RWPE2 (cell line): ENCODE measurements around the gene ACVR2A.

Experiments
- ATAC-seq: fragments of 200-7000 bp; cut with Tn5 transposase; 3 replicates; pipeline ENCODE4 v1.9.1; 2021; ENCODE audit warnings: low read depth
- DNase-seq: peaks from one replicate; pipeline ENCODE4 v3.0.0-alpha.2; 2020; ENCODE audit warnings: low spot score
- H3K27ac ChIP-seq: fragments of 450-650 bp; 2 replicates; pipeline ENCODE4 v1.5.1; 2017; ENCODE audit warnings: mild to moderate bottlenecking; ENCODE audit not compliant: poor library complexity, severe bottlenecking
- H3K27me3 ChIP-seq: fragments of 250-450 bp; sonication (Bioruptor Pico); 2 replicates; pipeline ENCODE4 v1.5.1; 2021; ENCODE audit warnings: mild to moderate bottlenecking, moderate library complexity; ENCODE audit not compliant: insufficient read depth, poor library complexity, severe bottlenecking
- H3K36me3 ChIP-seq: fragments of 250-450 bp; sonication (Bioruptor Pico); 2 replicates; pipeline ENCODE4 v1.5.1; 2020; ENCODE audit warnings: low read depth, mild to moderate bottlenecking, moderate library complexity
- H3K4me1 ChIP-seq: fragments of 250-450 bp; sonication (Bioruptor Pico); 2 replicates; pipeline ENCODE4 v1.5.1; 2021; ENCODE audit warnings: mild to moderate bottlenecking, moderate library complexity; ENCODE audit not compliant: insufficient read depth, poor library complexity, severe bottlenecking
- H3K4me3 ChIP-seq: fragments of 250-450 bp; sonication (Bioruptor Pico); 2 replicates; pipeline ENCODE4 v1.5.1; 2021; ENCODE audit warnings: mild to moderate bottlenecking, moderate library complexity; ENCODE audit not compliant: severe bottlenecking
- H3K9me3 ChIP-seq: fragments of 250-450 bp; sonication (Bioruptor Pico); 2 replicates; pipeline ENCODE4 v1.5.1; 2021; ENCODE audit warnings: mild to moderate bottlenecking, moderate library complexity; ENCODE audit not compliant: severe bottlenecking
- TF ChIP-seq, protein P1 (sequence below): fragments of 450-650 bp; IDR thresholded peaks from one replicate; pipeline ENCODE4 v1.5.1; 2017; ENCODE audit warnings: mild to moderate bottlenecking, moderate library complexity; ENCODE audit not compliant: poor library complexity, severe bottlenecking

The ACVR2A gene

DNA sequence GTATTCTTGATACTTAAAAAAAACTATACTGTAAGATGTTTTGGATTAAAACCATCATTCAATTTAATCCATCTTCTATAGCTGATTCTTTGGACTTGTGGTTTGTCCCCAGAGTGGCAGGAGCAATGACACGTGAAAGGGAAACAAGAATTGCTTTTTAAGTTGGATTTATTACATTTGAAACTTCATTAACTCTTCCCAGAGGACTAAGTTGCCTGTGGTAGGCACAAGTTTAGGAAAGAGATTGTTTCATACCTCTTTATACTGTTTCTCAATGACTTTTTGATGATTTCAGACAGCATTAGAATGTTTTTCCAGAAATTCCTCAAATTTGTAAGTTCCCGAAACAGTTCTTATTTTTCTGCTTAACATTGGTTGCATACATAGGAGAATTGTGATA is 41.3 kb downstream of the ACVR2A start:
- DNase-seq = no peak
- Histone ChIP-seq H3K4me1 (no peaks in the 10 kb centered on the region), H3K4me3 (no peak overlapping the region), H3K9me3 (no peaks in the 10 kb centered on the region), H3K27me3 (no peaks in the 10 kb centered on the region), H3K36me3 (no peaks in the 10 kb centered on the region), H3K27ac (no peak overlapping the region)
- no peak for ATAC-seq
- TF ChIP-seq, protein P1, sequence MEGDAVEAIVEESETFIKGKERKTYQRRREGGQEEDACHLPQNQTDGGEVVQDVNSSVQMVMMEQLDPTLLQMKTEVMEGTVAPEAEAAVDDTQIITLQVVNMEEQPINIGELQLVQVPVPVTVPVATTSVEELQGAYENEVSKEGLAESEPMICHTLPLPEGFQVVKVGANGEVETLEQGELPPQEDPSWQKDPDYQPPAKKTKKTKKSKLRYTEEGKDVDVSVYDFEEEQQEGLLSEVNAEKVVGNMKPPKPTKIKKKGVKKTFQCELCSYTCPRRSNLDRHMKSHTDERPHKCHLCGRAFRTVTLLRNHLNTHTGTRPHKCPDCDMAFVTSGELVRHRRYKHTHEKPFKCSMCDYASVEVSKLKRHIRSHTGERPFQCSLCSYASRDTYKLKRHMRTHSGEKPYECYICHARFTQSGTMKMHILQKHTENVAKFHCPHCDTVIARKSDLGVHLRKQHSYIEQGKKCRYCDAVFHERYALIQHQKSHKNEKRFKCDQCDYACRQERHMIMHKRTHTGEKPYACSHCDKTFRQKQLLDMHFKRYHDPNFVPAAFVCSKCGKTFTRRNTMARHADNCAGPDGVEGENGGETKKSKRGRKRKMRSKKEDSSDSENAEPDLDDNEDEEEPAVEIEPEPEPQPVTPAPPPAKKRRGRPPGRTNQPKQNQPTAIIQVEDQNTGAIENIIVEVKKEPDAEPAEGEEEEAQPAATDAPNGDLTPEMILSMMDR = no peak

DNA sequence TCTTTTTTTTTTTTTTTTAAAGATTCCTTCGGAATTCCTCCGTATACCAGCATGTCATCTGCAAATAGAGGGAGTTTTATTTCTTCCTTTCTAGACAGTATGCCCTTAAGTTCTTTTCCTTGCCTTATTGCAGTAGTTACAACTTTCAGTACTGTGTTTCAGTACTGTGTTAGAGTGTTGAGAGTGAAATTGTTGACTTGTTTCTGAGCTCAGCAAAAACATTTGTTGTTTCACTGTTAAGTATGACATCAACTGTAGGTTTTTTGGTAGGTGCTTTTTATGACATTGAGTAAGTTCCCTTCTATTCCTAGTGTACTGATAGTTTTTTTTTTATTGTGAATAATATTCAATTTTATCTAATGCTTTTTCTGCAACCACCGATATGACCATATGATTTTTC is 43.9 kb downstream of the ACVR2A start:
- TF ChIP-seq, protein P1 = no peak
- ATAC-seq = no peak

DNA sequence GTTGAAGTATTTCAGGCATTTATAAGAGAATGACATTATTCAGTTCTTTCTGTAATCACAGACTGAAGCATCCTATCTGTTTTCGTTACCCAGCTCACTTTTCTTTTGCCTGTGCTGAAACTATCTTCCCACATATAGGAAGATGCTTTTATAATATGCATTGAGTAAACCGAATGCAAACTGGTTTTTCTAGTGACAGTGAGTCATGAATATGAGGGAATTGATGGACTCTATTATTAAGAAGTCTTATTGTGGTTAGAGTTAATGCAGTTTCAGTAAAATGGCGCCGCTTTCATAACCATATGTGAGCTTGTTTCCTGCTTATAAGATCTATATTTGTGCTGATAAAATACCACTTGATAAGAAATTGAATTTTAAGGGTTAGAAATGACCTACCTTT is 59.2 kb downstream of the ACVR2A start:
- TF ChIP-seq, protein P1 = no peak
- H3K4me3 ChIP-seq = no peak overlapping the region
- no peaks in the 10 kb centered on the region for H3K4me1 ChIP-seq

More for the DNA sequence above, 43.9 kb downstream of the ACVR2A start:
- DNase-seq = no peak
- Histone ChIP-seq H3K4me3 (no peak overlapping the region), H3K9me3 (no peaks in the 10 kb centered on the region), H3K4me1 (no peaks in the 10 kb centered on the region), H3K27me3 (no peaks in the 10 kb centered on the region), H3K27ac (no peak overlapping the region), H3K36me3 (no peaks in the 10 kb centered on the region)

DNA sequence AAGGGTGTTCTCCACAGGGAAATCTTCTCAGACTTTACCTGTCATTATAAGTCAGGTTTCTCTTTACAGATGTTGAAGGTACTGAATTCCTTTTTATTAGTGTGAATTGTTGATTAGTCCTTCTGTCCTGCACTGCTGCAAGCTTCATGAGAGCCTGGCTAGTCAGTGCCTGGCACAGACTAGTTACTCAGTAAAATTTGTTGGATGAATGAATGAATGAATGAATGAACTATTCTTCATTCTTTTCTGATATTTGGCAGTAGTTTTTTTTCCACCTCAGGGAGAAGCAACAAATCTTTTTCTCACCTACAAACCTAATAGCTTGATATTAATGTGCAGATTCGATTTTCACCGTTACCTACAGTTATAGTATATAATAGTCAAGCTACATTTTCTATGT is 64.3 kb downstream of the ACVR2A start:
- Histone ChIP-seq H3K27me3 (no peaks in the 10 kb centered on the region), H3K4me3 (no peak overlapping the region), H3K36me3 (no peaks in the 10 kb centered on the region), H3K4me1 (no peaks in the 10 kb centered on the region), H3K27ac (no peak overlapping the region), H3K9me3 (no peaks in the 10 kb centered on the region)
- DNase-seq = no peak
- TF ChIP-seq, protein P1 = no peak
- no peak for ATAC-seq

More for the DNA sequence above, 59.2 kb downstream of the ACVR2A start:
- ATAC-seq (no peak), DNase-seq (no peak)
- H3K9me3 ChIP-seq = no peaks in the 10 kb centered on the region
- H3K27me3 ChIP-seq = no peaks in the 10 kb centered on the region
- no peak overlapping the region for H3K27ac ChIP-seq
- no peaks in the 10 kb centered on the region for H3K36me3 ChIP-seq

DNA sequence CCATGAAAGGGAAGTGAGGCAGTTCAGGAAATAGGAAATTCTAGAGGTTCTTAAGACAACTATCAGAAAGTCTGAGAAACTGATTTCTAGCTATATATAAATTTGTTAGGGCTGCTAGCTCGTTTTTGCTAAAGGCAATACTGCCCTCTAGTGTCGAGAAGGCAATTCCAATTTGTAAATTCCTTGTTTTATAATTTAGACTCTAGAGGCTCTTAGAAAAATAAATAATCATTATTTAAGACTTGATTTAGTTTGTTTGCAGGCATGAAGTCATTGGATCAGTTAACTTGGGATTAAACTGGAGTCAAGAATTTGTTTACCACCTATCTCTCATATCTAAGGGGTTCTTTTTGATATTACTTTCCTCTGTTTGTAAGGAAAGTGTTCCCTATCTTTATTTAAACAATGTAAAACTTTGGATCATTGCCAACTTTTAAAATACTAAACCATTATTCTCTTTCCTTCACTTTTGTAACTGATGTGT is 66.2 kb downstream of the ACVR2A start:
- TF ChIP-seq, protein P1 = peak; percentile 91
- H3K36me3 ChIP-seq = no peaks in the 10 kb centered on the region
- no peaks in the 10 kb centered on the region for H3K27me3 ChIP-seq
- H3K27ac ChIP-seq = no peak overlapping the region
- H3K9me3 ChIP-seq = no peaks in the 10 kb centered on the region
- ATAC-seq (no peak), DNase-seq (no peak)
- H3K4me3 ChIP-seq = no peak overlapping the region
- no peaks in the 10 kb centered on the region for H3K4me1 ChIP-seq
